H9 (cell line): Measurements from ENCODE around the gene RTN4R. TPM values are rescaled to one million over a fixed set of nuclear protein-coding genes. Genes with fewer than 3 reads are reported as not detected.

Source experiments
- DNase-seq: peaks from one replicate; pipeline ENCODE4 v3.0.0-alpha.2; 2017
- H2AFZ ChIP-seq: one replicate; pipeline ENCODE4 v1.6.1; 2013; ENCODE audit warnings: mild to moderate bottlenecking, low read length, control low read depth, moderate library complexity
- H2AK5ac ChIP-seq: 2 replicates; pipeline ENCODE4 v1.6.1; 2013; ENCODE audit warnings: low read length, control low read depth, mixed read lengths; ENCODE audit not compliant: insufficient read length
- H2BK120ac ChIP-seq: one replicate; pipeline ENCODE4 v1.6.1; 2013; ENCODE audit warnings: low read depth, mild to moderate bottlenecking, low read length, control low read depth, inconsistent platforms; ENCODE audit not compliant: poor library complexity, severe bottlenecking
- H2BK12ac ChIP-seq: 2 replicates; pipeline ENCODE4 v1.6.1; 2013; ENCODE audit warnings: low read length, control low read depth, mixed read lengths, low read depth; ENCODE audit not compliant: insufficient read length
- H2BK15ac ChIP-seq: 2 replicates; pipeline ENCODE4 v1.6.1; 2013; ENCODE audit warnings: low read depth, low read length, control low read depth
- H2BK20ac ChIP-seq: one replicate; pipeline ENCODE4 v1.6.1; 2013; ENCODE audit warnings: low read depth, mild to moderate bottlenecking, low read length, control low read depth, inconsistent platforms; ENCODE audit not compliant: poor library complexity, severe bottlenecking
- H2BK5ac ChIP-seq: 2 replicates; pipeline ENCODE4 v1.6.1; 2013; ENCODE audit warnings: low read length, control low read depth, mixed read lengths; ENCODE audit not compliant: insufficient read length
- H3K14ac ChIP-seq: 2 replicates; pipeline ENCODE4 v1.6.1; 2013; ENCODE audit warnings: low read length, control low read depth; ENCODE audit not compliant: insufficient read depth
- H3K18ac ChIP-seq: 2 replicates; pipeline ENCODE4 v1.6.1; 2013; ENCODE audit warnings: low read depth, mild to moderate bottlenecking, mixed read lengths, low read length, control low read depth; ENCODE audit not compliant: insufficient read length
- H3K23ac ChIP-seq: 2 replicates; pipeline ENCODE4 v1.6.1; 2013; ENCODE audit warnings: low read length, control low read depth, mixed read lengths, low read depth; ENCODE audit not compliant: insufficient read length
- H3K23me2 ChIP-seq: 2 replicates; pipeline ENCODE4 v1.6.1; 2013; ENCODE audit warnings: low read depth, mild to moderate bottlenecking, mixed read lengths, low read length, control low read depth; ENCODE audit not compliant: insufficient read length, poor library complexity, severe bottlenecking
- H3K27ac ChIP-seq: 2 replicates; pipeline ENCODE4 v1.5.1; 2013; ENCODE audit warnings: low read length, control low read depth, mixed read lengths, low read depth; ENCODE audit not compliant: insufficient read length
- H3K27me3 ChIP-seq: 2 replicates; pipeline ENCODE4 v1.6.1; 2013; ENCODE audit warnings: low read length, control low read depth, inconsistent platforms; ENCODE audit not compliant: insufficient read depth
- H3K4ac ChIP-seq: 2 replicates; pipeline ENCODE4 v1.6.1; 2013; ENCODE audit warnings: low read depth, mild to moderate bottlenecking, control low read depth, inconsistent platforms, low read length, moderate library complexity
- H3K4me1 ChIP-seq: 2 replicates; pipeline ENCODE4 v1.6.1; 2013; ENCODE audit warnings: low read length, control low read depth, inconsistent platforms; ENCODE audit not compliant: insufficient read depth
- H3K4me2 ChIP-seq: 2 replicates; pipeline ENCODE4 v1.6.1; 2013; ENCODE audit warnings: low read length, control low read depth, mixed read lengths; ENCODE audit not compliant: insufficient read length, insufficient read depth
- H3K56ac ChIP-seq: 2 replicates; pipeline ENCODE4 v1.6.1; 2013; ENCODE audit warnings: low read depth, mild to moderate bottlenecking, mixed read lengths, low read length, control low read depth; ENCODE audit not compliant: insufficient read length
- H3K79me1 ChIP-seq: 2 replicates; pipeline ENCODE4 v1.6.1; 2013; ENCODE audit warnings: low read depth, mild to moderate bottlenecking, moderate library complexity, low read length, control low read depth, inconsistent platforms; ENCODE audit not compliant: insufficient read depth, poor library complexity, severe bottlenecking
- H3K79me2 ChIP-seq: 2 replicates; pipeline ENCODE4 v1.6.1; 2013; ENCODE audit warnings: low read length, control low read depth, inconsistent platforms; ENCODE audit not compliant: insufficient read depth
- H3K9ac ChIP-seq: 2 replicates; pipeline ENCODE4 v1.6.1; 2013; ENCODE audit warnings: low read length, control low read depth, mixed read lengths; ENCODE audit not compliant: insufficient read length; ENCODE audit errors: extremely low read depth
- H3K9me3 ChIP-seq: one replicate; pipeline ENCODE4 v1.6.1; 2013; ENCODE audit warnings: low read depth, low read length, inconsistent platforms; ENCODE audit not compliant: control insufficient read depth
- H3T11ph ChIP-seq: one replicate; pipeline ENCODE4 v1.6.1; 2013; ENCODE audit warnings: mild to moderate bottlenecking, low read length, control low read depth, inconsistent platforms
- H4K20me1 ChIP-seq: one replicate; pipeline ENCODE4 v1.6.1; 2013; ENCODE audit not compliant: control insufficient read depth, insufficient read length, insufficient read depth
- H4K5ac ChIP-seq: 2 replicates; pipeline ENCODE4 v1.6.1; 2013; ENCODE audit warnings: low read depth, mild to moderate bottlenecking, mixed read lengths, low read length, control low read depth; ENCODE audit not compliant: insufficient read length
- H4K8ac ChIP-seq: replicated peaks from 2 replicates; pipeline ENCODE4 v1.6.1; 2013; ENCODE audit warnings: low read length, control low read depth, mixed read lengths, low read depth; ENCODE audit not compliant: insufficient read length
- H4K91ac ChIP-seq: 2 replicates; pipeline ENCODE4 v1.6.1; 2013; ENCODE audit warnings: low read depth, mild to moderate bottlenecking, moderate library complexity, mixed read lengths, low read length, control low read depth; ENCODE audit not compliant: insufficient read length
- H3K27ac Mint-ChIP-seq, 3 experiments: 2 replicates in 2 of 3; 3 replicates in 1 of 3; pipeline ENCODE4 v1.8.0; 2020 to 2021; ENCODE audit warnings: mixed read lengths in 3 of 3, mild to moderate bottlenecking in 1 of 3, moderate library complexity in 1 of 3
- H3K27me3 Mint-ChIP-seq: 2 replicates; pipeline ENCODE4 v1.8.0; 2021; ENCODE audit warnings: low read depth, mild to moderate bottlenecking, moderate library complexity, mixed read lengths
- H3K36me3 Mint-ChIP-seq, 3 experiments: 2 replicates in 2 of 3; 3 replicates in 1 of 3; pipeline ENCODE4 v1.8.0; 2020 to 2021; ENCODE audit warnings: low read depth in 3 of 3, mixed read lengths in 3 of 3; ENCODE audit not compliant: insufficient read depth in 1 of 3
- H3K4me1 Mint-ChIP-seq, 2 experiments: 2 replicates each; pipeline ENCODE4 v1.8.0; 2020; ENCODE audit warnings: mixed read lengths in 2 of 2
- H3K4me3 Mint-ChIP-seq, 2 experiments: 2 replicates in 1 of 2; 3 replicates in 1 of 2; pipeline ENCODE4 v1.8.0; 2020 to 2021; ENCODE audit warnings: mild to moderate bottlenecking in 2 of 2, mixed read lengths in 2 of 2, moderate library complexity in 1 of 2
- H3K9me3 Mint-ChIP-seq, 2 experiments: 2 replicates in 1 of 2; 3 replicates in 1 of 2; pipeline ENCODE4 v1.8.0; 2020; ENCODE audit warnings: mild to moderate bottlenecking in 2 of 2, mixed read lengths in 2 of 2, moderate library complexity in 1 of 2
- WGBS: extraction: QIAGEN DNeasy Blood & Tissue Kit; methylation state at CpG from one replicate; pipeline ENCODE4 v1.1.7; 2013; ENCODE audit warnings: missing lambda C conversion rate, low lambda C conversion rate, mixed read lengths; ENCODE audit not compliant: insufficient read length; ENCODE audit errors: extremely low coverage; 5-methylcytosine and 5-hydroxymethylcytosine counted together
- total RNA-seq: library from RNA; stranded (reverse); gene quantifications from 2 replicates; pipeline ENCODE4 v1.2.1, GENCODE V29; 2021
- TF ChIP-seq, protein P1 (sequence below): fragments of 200-600 bp; sonication (generic); conservative IDR thresholded peaks from 3 replicates; pipeline ENCODE4 v1.8.0; 2021; ENCODE audit warnings: antibody characterized with exemption, mild to moderate bottlenecking

Gene RTN4R
- total RNA-seq, 1 experiment from 2014 or later = 19.0 TPM

DNA sequence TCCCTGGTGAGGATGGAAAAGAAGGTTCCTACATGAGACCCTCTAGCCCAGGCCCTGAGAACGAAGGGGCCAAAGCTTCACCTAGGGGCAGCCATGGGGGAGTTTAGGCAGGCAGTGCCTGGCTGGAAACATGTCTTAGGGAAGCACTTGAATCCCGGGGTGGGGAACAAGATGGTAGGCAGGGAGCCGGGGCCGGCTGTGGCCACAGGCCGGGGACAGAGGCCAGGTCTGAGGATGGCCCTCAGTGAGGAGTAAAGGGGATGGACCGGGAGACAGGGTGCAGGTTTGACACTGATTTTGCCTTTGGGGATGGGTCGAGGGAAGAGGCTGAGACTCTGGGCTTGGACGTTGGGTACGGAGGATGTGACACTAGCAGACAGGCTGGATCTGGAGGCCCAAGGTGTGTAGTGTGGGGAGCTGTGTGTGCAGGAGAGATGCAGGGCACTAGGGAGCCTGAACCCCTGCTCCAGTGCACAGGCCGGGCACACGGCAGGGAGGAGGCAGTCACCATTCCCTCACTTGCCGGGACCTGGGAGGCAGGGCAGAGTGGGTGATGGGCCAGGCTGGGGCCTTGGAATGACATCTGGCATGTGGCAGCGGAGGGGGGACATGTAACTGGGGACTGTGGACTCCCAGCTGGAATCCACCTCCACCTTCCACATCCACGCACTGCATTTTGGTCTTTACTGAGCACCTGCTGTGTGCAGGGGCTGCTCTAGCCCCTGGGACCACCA, 6.1 kb downstream of the RTN4R start:
- Histone ChIP-seq H2AK5ac (no peak overlapping the region), H3K4me1 (no peaks in the 10 kb centered on the region; the same call in 1 of the 2 replicates), H3K18ac (no peak overlapping the region), H4K20me1 (no peaks in the 10 kb centered on the region), H2BK120ac (no peak overlapping the region), H3K27ac (no peak overlapping the region), H4K5ac (no peak overlapping the region), H2BK20ac (no peak overlapping the region), H3K79me2 (no peaks in the 10 kb centered on the region; the same call in 1 of the 2 replicates), H3K9ac (no peak overlapping the region), H4K91ac (no peak overlapping the region), H3K79me1 (no peaks in the 10 kb centered on the region), H3K27me3 (no peaks in the 10 kb centered on the region), H3K23ac (no peak overlapping the region), H4K8ac (no peak overlapping the region), H3K14ac (no peak overlapping the region), H2AFZ (no peak overlapping the region), H3K9me3 (no peaks in the 10 kb centered on the region), H3K56ac (no peak overlapping the region), H3T11ph (no peak overlapping the region), H3K23me2 (no peaks in the 10 kb centered on the region), H2BK15ac (no peak overlapping the region), H2BK5ac (no peak overlapping the region), H2BK12ac (no peak overlapping the region), H3K4ac (no peak overlapping the region), H3K4me2 (no peak overlapping the region)
- Mint-ChIP-seq H3K4me1 (0 out of 4 replicates have a peak, but pooled peaks cover 0 to 6% of the 10 kb centered on the region in 2 experiments), H3K9me3 (no peaks in the 10 kb centered on the region), H3K27me3 (no peaks in the 10 kb centered on the region; the same call in 1 of the 2 replicates), H3K36me3 (no peaks in the 10 kb centered on the region; a peak in 1 of 7 replicates), H3K4me3 (no peak overlapping the region), H3K27ac (peak overlapping the region in 1 of 3 experiments; percentile 93; a peak in 3 of 7 replicates)
- no peak for DNase-seq
- TF ChIP-seq, protein P1, sequence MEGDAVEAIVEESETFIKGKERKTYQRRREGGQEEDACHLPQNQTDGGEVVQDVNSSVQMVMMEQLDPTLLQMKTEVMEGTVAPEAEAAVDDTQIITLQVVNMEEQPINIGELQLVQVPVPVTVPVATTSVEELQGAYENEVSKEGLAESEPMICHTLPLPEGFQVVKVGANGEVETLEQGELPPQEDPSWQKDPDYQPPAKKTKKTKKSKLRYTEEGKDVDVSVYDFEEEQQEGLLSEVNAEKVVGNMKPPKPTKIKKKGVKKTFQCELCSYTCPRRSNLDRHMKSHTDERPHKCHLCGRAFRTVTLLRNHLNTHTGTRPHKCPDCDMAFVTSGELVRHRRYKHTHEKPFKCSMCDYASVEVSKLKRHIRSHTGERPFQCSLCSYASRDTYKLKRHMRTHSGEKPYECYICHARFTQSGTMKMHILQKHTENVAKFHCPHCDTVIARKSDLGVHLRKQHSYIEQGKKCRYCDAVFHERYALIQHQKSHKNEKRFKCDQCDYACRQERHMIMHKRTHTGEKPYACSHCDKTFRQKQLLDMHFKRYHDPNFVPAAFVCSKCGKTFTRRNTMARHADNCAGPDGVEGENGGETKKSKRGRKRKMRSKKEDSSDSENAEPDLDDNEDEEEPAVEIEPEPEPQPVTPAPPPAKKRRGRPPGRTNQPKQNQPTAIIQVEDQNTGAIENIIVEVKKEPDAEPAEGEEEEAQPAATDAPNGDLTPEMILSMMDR = no peak
- WGBS = no CpG with 5 or more reads among the region's 14 CpGs
